HUES64 (cell line): ENCODE measurements around the gene KRT14.
"Not testable (repeated sequence)": the region's sequence is repeated elsewhere in the genome, so short reads cannot be mapped to it uniquely, and the experiment has no call there.

Experiments used
- H3K27ac ChIP-seq: 2 replicates; pipeline ENCODE4 v1.7.0; 2013; ENCODE audit warnings: low read depth, low read length, inconsistent platforms
- H3K27me3 ChIP-seq: 2 replicates; pipeline ENCODE4 v1.6.1; 2013; ENCODE audit warnings: mild to moderate bottlenecking, low read length; ENCODE audit not compliant: insufficient read depth
- H3K36me3 ChIP-seq: 2 replicates; pipeline ENCODE4 v1.6.1; 2013; ENCODE audit warnings: mild to moderate bottlenecking, low read length; ENCODE audit not compliant: insufficient read depth
- H3K4me1 ChIP-seq: 2 replicates; pipeline ENCODE4 v1.6.1; 2013; ENCODE audit warnings: mild to moderate bottlenecking, low read length, moderate library complexity; ENCODE audit not compliant: insufficient read depth
- H3K4me3 ChIP-seq: 2 replicates; pipeline ENCODE4 v1.5.1; 2013; ENCODE audit warnings: mild to moderate bottlenecking, low read length, moderate library complexity
- H3K9ac ChIP-seq: 2 replicates; pipeline ENCODE4 v1.6.1; 2013; ENCODE audit warnings: mild to moderate bottlenecking, low read depth, low read length
- H3K9me3 ChIP-seq: 2 replicates; pipeline ENCODE4 v1.6.1; 2013; ENCODE audit warnings: low read depth, low read length; ENCODE audit not compliant: insufficient read depth
- WGBS: fragments of 150-250, 120-280 bp; methylation state at CpG from one replicate; pipeline ENCODE4 v1.1.7; 2013; ENCODE audit warnings: missing lambda C conversion rate; 5-methylcytosine and 5-hydroxymethylcytosine counted together

KRT14 gene

GRCh38 chr17:41621435-41621817 lies 34.7 kb upstream of the KRT14 start:
- H3K27me3 ChIP-seq, H3K4me3 ChIP-seq, H3K36me3 ChIP-seq, H3K9me3 ChIP-seq, H3K27ac ChIP-seq, H3K4me1 ChIP-seq, H3K9ac ChIP-seq: not testable (repeated sequence)
- WGBS, result 95% methylated on average over 11 of the region's 11 CpGs

GRCh38 chr17:41620583-41621434 lies 34.1 kb upstream of the KRT14 start:
- H3K9ac ChIP-seq, result no peak overlapping the region
- no peaks in the 10 kb centered on the region for H3K4me1 ChIP-seq
- H3K4me3 ChIP-seq, result no peak overlapping the region
- no peaks in the 10 kb centered on the region for H3K27me3 ChIP-seq
- 91% methylated on average over 21 of the region's 21 CpGs for WGBS
- H3K9me3 ChIP-seq, result no peaks in the 10 kb centered on the region
- H3K27ac ChIP-seq, result no peak overlapping the region
- no peaks in the 10 kb centered on the region for H3K36me3 ChIP-seq

- H3K4me3 ChIP-seq, H3K4me1 ChIP-seq, H3K27ac ChIP-seq, H3K36me3 ChIP-seq, H3K9ac ChIP-seq, H3K27me3 ChIP-seq, H3K9me3 ChIP-seq: not testable (repeated sequence)
- 89% methylated on average over 6 of the region's 6 CpGs for WGBS
These were observed 33.4 kb upstream of the KRT14 start for GRCh38 chr17:41619927-41620582.

GRCh38 chr17:41619036-41619926 lies 32.6 kb upstream of the KRT14 start:
- WGBS, result 89% methylated on average over 17 of the region's 20 CpGs
- no peak overlapping the region for H3K27ac ChIP-seq
- H3K36me3 ChIP-seq, result no peaks in the 10 kb centered on the region
- H3K9me3 ChIP-seq, result no peaks in the 10 kb centered on the region
- no peaks in the 10 kb centered on the region for H3K27me3 ChIP-seq
- H3K4me1 ChIP-seq, result no peaks in the 10 kb centered on the region
- no peak overlapping the region for H3K4me3 ChIP-seq
- H3K9ac ChIP-seq, result no peak overlapping the region

GRCh38 chr17:41618341-41619035 lies 31.8 kb upstream of the KRT14 start:
- WGBS, result 80% methylated on average over 13 of the region's 13 CpGs
- Histone ChIP-seq H3K4me3 (no peak overlapping the region), H3K27ac (no peak overlapping the region)

DNA sequence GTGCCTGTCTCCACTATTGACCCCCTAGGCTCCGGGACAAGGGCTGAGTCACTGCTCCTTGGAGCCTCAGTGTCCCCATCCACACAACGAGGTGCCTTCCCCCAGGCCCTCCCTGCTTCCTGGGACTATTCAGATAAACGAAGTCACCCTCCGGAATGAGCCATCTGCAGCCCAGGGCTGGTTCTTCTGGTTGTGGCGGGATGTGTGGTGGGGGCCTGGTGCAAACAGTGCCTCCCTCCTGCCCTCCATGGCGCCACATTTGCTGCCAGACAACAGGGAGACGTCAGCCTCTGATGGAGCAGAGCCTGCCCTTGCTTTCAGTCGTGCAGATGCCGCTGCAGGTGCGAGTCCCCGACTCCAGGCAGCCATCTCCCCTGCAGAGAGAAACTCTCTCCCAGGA lies 31.0 kb upstream of the KRT14 start:
- Histone ChIP-seq H3K9me3 (no peaks in the 10 kb centered on the region), H3K4me1 (no peaks in the 10 kb centered on the region), H3K27me3 (no peaks in the 10 kb centered on the region), H3K4me3 (no peak overlapping the region), H3K9ac (no peak overlapping the region), H3K27ac (no peak overlapping the region), H3K36me3 (no peaks in the 10 kb centered on the region)
- WGBS, result 84% methylated on average over 11 of the region's 11 CpGs

More at GRCh38 chr17:41618341-41619035, 31.8 kb upstream of the KRT14 start:
- no peaks in the 10 kb centered on the region for H3K27me3 ChIP-seq
- H3K36me3 ChIP-seq, result no peaks in the 10 kb centered on the region
- no peak overlapping the region for H3K9ac ChIP-seq
- no peaks in the 10 kb centered on the region for H3K9me3 ChIP-seq
- no peaks in the 10 kb centered on the region for H3K4me1 ChIP-seq

DNA sequence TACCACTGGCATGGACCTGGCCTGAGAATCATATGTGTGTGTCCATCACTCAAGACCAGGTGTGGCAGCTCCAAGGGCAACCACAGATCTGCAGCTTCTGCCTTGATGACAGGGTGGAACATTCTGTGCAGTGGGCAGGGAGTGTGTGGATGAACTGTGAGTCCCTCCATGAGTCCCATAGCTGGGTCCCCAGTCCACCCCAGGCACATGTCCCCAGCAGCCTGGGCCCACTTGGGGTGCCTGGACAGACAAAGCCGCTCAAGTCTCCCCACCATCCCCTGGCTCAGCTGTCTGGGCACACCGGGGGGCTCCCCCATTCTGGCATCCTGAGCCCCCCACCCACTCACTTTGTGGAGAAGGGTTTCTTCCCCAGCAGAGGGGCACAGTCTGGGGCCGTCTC lies 30.4 kb upstream of the KRT14 start:
- H3K36me3 ChIP-seq, result no peaks in the 10 kb centered on the region
- WGBS, result 86% methylated on average over 3 of the region's 3 CpGs
- no peak overlapping the region for H3K27ac ChIP-seq

DNA sequence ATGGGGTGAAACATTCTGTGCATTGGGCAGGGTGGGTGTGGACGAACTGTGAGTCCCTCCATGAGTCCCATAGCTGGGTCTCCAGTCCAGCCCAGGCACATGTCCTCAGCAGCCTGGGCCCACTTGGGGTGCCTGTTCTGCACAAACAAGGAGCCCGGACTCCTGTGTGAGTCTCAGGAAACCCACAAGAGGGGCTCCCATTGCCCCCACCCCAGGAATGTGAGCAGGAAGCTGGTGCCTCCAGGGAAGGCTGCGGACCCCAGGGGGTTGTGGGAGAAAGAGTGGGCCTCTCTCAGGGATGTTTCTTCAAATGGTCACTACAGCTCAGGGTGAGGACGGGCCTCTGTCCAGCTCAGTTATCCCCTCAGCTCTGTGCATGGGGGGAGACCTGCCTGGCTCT lies 29.8 kb upstream of the KRT14 start:
- not testable (repeated sequence) for H3K9ac ChIP-seq, H3K27ac ChIP-seq, H3K4me1 ChIP-seq, H3K9me3 ChIP-seq, H3K4me3 ChIP-seq, H3K27me3 ChIP-seq, H3K36me3 ChIP-seq
- 82% methylated on average over 4 of the region's 4 CpGs for WGBS

More for the DNA sequence above, 30.4 kb upstream of the KRT14 start:
- H3K4me3 ChIP-seq, result no peak overlapping the region
- H3K9me3 ChIP-seq, result no peaks in the 10 kb centered on the region
- H3K27me3 ChIP-seq, result no peaks in the 10 kb centered on the region
- H3K4me1 ChIP-seq, result no peaks in the 10 kb centered on the region
- no peak overlapping the region for H3K9ac ChIP-seq

DNA sequence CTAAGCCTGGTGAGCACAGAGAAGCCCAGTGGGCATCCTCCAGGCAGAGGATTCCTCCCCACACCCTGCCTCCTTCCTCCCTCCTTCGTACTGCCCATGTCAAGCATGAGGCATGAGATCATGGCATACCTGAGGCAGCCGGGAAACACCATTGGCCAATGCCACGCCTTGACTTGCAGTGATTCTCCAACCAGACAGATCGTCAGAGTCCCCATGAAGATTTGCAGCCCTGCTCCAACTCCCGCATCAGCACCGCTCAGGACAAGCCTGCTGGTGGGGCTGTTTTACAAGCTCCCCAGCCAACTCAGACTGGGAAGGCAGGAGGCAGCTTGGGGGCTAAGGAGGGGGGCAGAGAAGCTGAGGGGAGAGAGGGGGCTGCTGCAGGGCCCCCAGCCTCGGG lies 28.8 kb upstream of the KRT14 start:
- Histone ChIP-seq H3K4me3 (no peak overlapping the region), H3K4me1 (no peaks in the 10 kb centered on the region), H3K36me3 (no peaks in the 10 kb centered on the region), H3K9me3 (no peaks in the 10 kb centered on the region), H3K9ac (no peak overlapping the region), H3K27me3 (no peaks in the 10 kb centered on the region), H3K27ac (no peak overlapping the region)
- WGBS, result 57% methylated on average over 7 of the region's 7 CpGs

DNA sequence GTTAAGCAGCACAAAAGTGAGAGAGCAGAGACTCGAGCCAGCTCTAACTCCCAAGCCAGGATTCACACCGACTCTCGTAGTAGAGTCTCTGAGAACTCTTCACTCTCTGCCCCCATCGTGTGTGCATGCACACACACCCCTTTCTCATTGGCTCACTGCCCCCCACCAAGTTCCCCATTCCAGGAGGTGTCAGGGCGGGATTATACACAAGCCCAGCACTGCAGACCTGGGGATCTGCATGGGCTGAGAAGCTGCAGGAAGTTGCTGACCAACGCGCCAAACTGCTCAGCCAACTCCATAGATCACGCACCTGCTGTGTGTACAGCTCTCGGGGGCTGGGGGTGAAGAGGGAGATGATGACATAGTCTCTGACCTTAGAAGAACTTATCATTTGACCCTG lies 28.1 kb upstream of the KRT14 start:
- 81% methylated on average over 9 of the region's 9 CpGs for WGBS
- not testable (repeated sequence) for H3K36me3 ChIP-seq, H3K9ac ChIP-seq, H3K4me3 ChIP-seq, H3K4me1 ChIP-seq, H3K9me3 ChIP-seq, H3K27ac ChIP-seq, H3K27me3 ChIP-seq
